Heart left ventricle (tissue), 16 donors: ENCODE measurements around the gene KANSL1. TPM values are rescaled to one million over a fixed set of nuclear protein-coding genes. Genes with fewer than 3 reads are reported as not detected.

ENCODE experiments used
- ATAC-seq, 4 donors: fragments of 200-7000 bp; cut with Tn5 transposase; one replicate each; pipeline ENCODE4 v1.9.1; 2020 to 2022; ENCODE audit warnings: moderate library complexity in 4 of 4, mild to moderate bottlenecking in 3 of 4, moderate number of reproducible peaks in 1 of 4
- DNase-seq, 5 donors: peaks; one replicate each; pipeline ENCODE4 v3.0.0-alpha.2; 2020
- H3K27ac ChIP-seq, 12 donors: fragments of 200-600 bp; sonication (generic) in 4 of 12; one replicate each; pipeline versions ENCODE4 v1.5.0 to v1.8.0; 2016 to 2022; ENCODE audit warnings: mild to moderate bottlenecking in 2 of 12
- H3K27me3 ChIP-seq, 9 donors: fragments of 200-600 bp; sonication (generic) in 2 of 9; one replicate each; pipeline versions ENCODE4 v1.5.1 to v1.8.0; 2016 to 2022; ENCODE audit warnings: mild to moderate bottlenecking in 3 of 9
- H3K36me3 ChIP-seq, 9 donors: fragments of 200-600 bp; sonication (generic) in 2 of 9; one replicate each; pipeline versions ENCODE4 v1.5.0 to v1.8.0; 2018 to 2022; ENCODE audit warnings: mild to moderate bottlenecking in 2 of 9
- H3K4me1 ChIP-seq, 12 donors: fragments of 200-600 bp; sonication (generic) in 4 of 12; one replicate each; pipeline versions ENCODE4 v1.5.0 to v1.8.0; 2016 to 2022; ENCODE audit warnings: mild to moderate bottlenecking in 3 of 12
- H3K4me3 ChIP-seq, 12 donors: fragments of 200-600 bp; sonication (generic) in 4 of 12; one replicate each; pipeline versions ENCODE4 v1.5.0 to v1.8.0; 2017 to 2022; ENCODE audit warnings: mild to moderate bottlenecking in 9 of 12, moderate library complexity in 4 of 12
- H3K9me3 ChIP-seq, 12 donors: fragments of 200-600 bp; sonication (generic) in 4 of 12; one replicate each; pipeline versions ENCODE4 v1.5.0 to v1.8.0; 2016 to 2022; ENCODE audit warnings: mild to moderate bottlenecking in 1 of 12
- CTCF ChIP-seq, 12 donors: fragments of 200-600 bp; sonication (generic) in 4 of 12; IDR thresholded peaks; one replicate each; pipeline versions ENCODE4 v1.5.0 to v1.8.0; 2018 to 2022; ENCODE audit warnings: antibody characterized with exemption in 12 of 12, mild to moderate bottlenecking in 5 of 12
- POLR2A ChIP-seq, 2 donors: fragments of 450-650 bp; IDR thresholded peaks; one replicate each; pipeline ENCODE4 v1.6.1; 2017; ENCODE audit warnings: antibody characterized with exemption in 2 of 2, mild to moderate bottlenecking in 2 of 2, moderate library complexity in 2 of 2
- WGBS, 4 donors: extraction: QIAGEN DNeasy Blood & Tissue Kit in 2 of 4; methylation state at CpG; one replicate each; pipeline versions ENCODE4 v1.1.5 to v1.1.7; 2013 to 2018; 5-methylcytosine and 5-hydroxymethylcytosine counted together
- intact Hi-C, 10 donors: fragments of 100-400 bp; cut with DNase I; formaldehyde crosslinking; loops; one replicate each; pipeline versions ENCODE4 v1.11.1 to v1.14.2; 2022
- polyA plus RNA-seq, 2 donors: library from polyadenylated mRNA; stranded (reverse); fragments of 200-250 nt; gene quantifications; one replicate each; pipeline ENCODE4 v1.2.3, GENCODE V29; 2013
- total RNA-seq, 9 donors: library from RNA; depleted of rRNA in 2 of 9; stranded (reverse); fragments of >200 nt in 2 of 9; fragmentation: NEBNext Ultra II Directional in 3 of 9; extraction: Animal tissue kit (Norgen Biotek cat#: 25700) in 3 of 9; gene quantifications; one replicate each; pipeline versions ENCODE4 v1.1.0 to v1.2.4, GENCODE V29; 2016 to 2023
- donor health status: ischemic (EF 13 %, LVEDD 7.1; RV severe dilation, severe dysfunction).
- donor health status: healthy with polysubstance abuse.
- donor health status: DM: no; HTN: yes; CAD: no.
- donor health status: DM: no; HTN: no; CAD: no.
- donor health status: ischemic (EF 25% LVEDD 6.9; RV normal size, moderate dysfunction).
- donor health status: ischemic (EF 25% LVEDD 5.7; RV mildly dilated, moderate dysfunction).
- donor health status: healthy.
- donor health status: DM: yes; HTN: yes; CAD: no.
- donor health status: ischemic (EF 35%, LVEDD 5.7; RV mildly dilated, moderate dysfunction).
- donor health status: nonischemic (EF 11% LVEDD 7.7; RV severe dilation, severe dysfunction).
- donor health status: DM: yes; HTN: yes; CAD: no.
- donor health status: PGD.
- donor health status: ischemic (EF 29% LVEDD 5.4; RV normal size, mild dysfunction).
- donor health status: nonischemic (EF 23%, LVEDD 6.1; RV moderate dilation, normal function).

KANSL1 gene
- total and polyA plus RNA-seq, 11 donors: 13.7 to 57.2 (median 28.9) TPM

GRCh38 chr17:46053911-46054534 is 139.2 kb downstream of the KANSL1 start:
- ATAC-seq (no peak), DNase-seq (no peak)
- H3K36me3 ChIP-seq: peaks cover 2 to 67% (median 27%) of the 10 kb centered on the region in 9 donors
- no peak overlapping the region for H3K4me3 ChIP-seq
- H3K9me3 ChIP-seq: no peaks in the 10 kb centered on the region
- peaks cover 0 to 29% (median 2%) of the 10 kb centered on the region in 12 donors for H3K4me1 ChIP-seq
- intact Hi-C loops: no loop called here
- no peak for TF ChIP-seq CTCF (IDR thresholded peaks at IDR 0.05)
- no peak for TF ChIP-seq POLR2A (IDR thresholded peaks at IDR 0.05)
- H3K27ac ChIP-seq: no peak overlapping the region
- no peaks in the 10 kb centered on the region for H3K27me3 ChIP-seq
- 61 to 82% (median 72%) methylated on average over 8 of the region's 8 CpGs for WGBS, 4 donors

GRCh38 chr17:46049656-46050055 is 143.6 kb downstream of the KANSL1 start:
- no peak overlapping the region for H3K27ac ChIP-seq
- 88 to 92% (median 89%) methylated on average over 5 of the region's 5 CpGs for WGBS, 4 donors

GRCh38 chr17:46047856-46048255 is 145.4 kb downstream of the KANSL1 start:
- 85 to 93% (median 89%) methylated on average over 8 of the region's 8 CpGs for WGBS, 4 donors
- H3K36me3 ChIP-seq: peaks cover 2 to 89% (median 65%) of the 10 kb centered on the region in 9 donors
- no peak for DNase-seq

More at GRCh38 chr17:46049656-46050055, 143.6 kb downstream of the KANSL1 start:
- intact Hi-C loops: loop anchor here in 1 of 10 donors (5.0 kb wide), 1 partner anchor 143 kb away; the partner anchor contains the start of gene KANSL1
- no peak for ATAC-seq
- Histone ChIP-seq H3K27me3 (no peaks in the 10 kb centered on the region), H3K4me1 (peaks cover 0 to 33% (median 8%) of the 10 kb centered on the region in 12 donors), H3K4me3 (no peak overlapping the region), H3K36me3 (peaks cover 2 to 85% (median 59%) of the 10 kb centered on the region in 9 donors), H3K9me3 (no peaks in the 10 kb centered on the region)
- no peak for DNase-seq
- no peak for TF ChIP-seq POLR2A (IDR thresholded peaks at IDR 0.05)
- no peak for TF ChIP-seq CTCF (IDR thresholded peaks at IDR 0.05)

More at GRCh38 chr17:46047856-46048255, 145.4 kb downstream of the KANSL1 start:
- intact Hi-C loops: loop anchor here in 2 of 10 donors (2.0 to 5.0 kb wide), 2 partner anchors 135 to 144 kb away; partner anchors contain the start of gene KANSL1 (in 1 of the 2)
- no peaks in the 10 kb centered on the region for H3K27me3 ChIP-seq
- TF ChIP-seq CTCF (IDR thresholded peaks at IDR 0.05) (no peak), POLR2A (IDR thresholded peaks at IDR 0.05) (no peak)
- no peaks in the 10 kb centered on the region for H3K9me3 ChIP-seq
- H3K4me3 ChIP-seq: no peak overlapping the region
- no peak overlapping the region for H3K27ac ChIP-seq
- ATAC-seq: no peak
- peaks cover 0 to 46% (median 16%) of the 10 kb centered on the region in 12 donors for H3K4me1 ChIP-seq
